HG03159 (cell line): ENCODE results near the gene ALG8.
A peak's percentile ranks its signal among the peaks of the same experiment; 100 is the strongest.
"Not testable (repeated sequence)": the region's sequence is repeated elsewhere in the genome, so short reads cannot be mapped to it uniquely, and the experiment has no call there.

Experiments
- ATAC-seq: cut with Tn5 transposase; IDR thresholded peaks from one replicate; pipeline ENCODE4 v1.9.1; 2021; ENCODE audit warnings: mild to moderate bottlenecking, moderate library complexity; ENCODE audit not compliant: unreplicated experiment

ALG8 gene

DNA sequence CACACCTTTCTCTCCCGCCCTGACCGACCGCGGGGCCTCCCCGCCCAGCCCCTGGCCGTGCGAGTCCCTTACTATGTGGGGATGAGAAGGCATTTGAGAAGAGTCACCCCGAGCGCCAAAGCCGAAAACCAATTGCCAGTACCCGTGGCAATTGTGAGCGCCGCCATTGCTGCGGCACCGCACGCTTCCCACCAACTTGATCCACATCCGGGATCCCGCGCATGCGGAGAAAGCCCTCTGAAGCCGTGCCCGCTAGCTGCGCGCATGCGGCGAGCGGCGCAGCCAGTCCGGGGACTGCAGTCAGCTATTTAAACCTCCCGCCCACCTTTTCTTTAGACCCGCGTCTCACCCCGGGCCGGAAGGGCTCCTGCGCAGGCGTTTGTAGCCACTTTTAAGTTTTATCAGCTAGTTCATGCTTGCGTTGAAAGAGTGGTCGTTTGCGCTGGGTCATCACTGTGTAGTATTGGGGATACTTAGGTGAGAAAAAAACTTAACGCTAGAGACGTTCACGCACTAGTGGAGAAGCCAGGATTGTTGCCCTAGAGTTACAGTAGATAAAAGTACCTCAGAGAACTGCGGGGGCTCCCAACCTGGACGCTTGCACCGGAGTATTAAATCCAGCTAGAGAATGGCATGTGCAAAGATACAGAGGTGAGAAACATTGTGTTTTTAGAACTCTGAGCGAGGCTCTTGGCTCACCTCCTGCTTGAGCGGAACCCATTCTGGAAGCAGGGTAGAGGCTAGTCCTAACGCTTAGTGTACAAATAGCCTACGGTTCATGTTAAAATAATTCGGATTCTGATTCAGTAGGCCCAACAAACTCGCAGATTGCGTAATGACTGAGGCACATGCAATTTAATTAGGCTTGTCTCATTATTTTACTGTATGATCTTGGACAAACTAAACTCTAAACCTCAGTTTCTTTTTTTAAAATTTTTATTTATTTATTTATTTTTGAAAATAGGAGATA, at the start of gene ALG8:
Gene ALG8 (minus strand): TSS at position 205 of the 970 bp plus-strand sequence. CDS start 38 bp downstream, at position 167.
- ATAC-seq, result peak; percentile 93

DNA sequence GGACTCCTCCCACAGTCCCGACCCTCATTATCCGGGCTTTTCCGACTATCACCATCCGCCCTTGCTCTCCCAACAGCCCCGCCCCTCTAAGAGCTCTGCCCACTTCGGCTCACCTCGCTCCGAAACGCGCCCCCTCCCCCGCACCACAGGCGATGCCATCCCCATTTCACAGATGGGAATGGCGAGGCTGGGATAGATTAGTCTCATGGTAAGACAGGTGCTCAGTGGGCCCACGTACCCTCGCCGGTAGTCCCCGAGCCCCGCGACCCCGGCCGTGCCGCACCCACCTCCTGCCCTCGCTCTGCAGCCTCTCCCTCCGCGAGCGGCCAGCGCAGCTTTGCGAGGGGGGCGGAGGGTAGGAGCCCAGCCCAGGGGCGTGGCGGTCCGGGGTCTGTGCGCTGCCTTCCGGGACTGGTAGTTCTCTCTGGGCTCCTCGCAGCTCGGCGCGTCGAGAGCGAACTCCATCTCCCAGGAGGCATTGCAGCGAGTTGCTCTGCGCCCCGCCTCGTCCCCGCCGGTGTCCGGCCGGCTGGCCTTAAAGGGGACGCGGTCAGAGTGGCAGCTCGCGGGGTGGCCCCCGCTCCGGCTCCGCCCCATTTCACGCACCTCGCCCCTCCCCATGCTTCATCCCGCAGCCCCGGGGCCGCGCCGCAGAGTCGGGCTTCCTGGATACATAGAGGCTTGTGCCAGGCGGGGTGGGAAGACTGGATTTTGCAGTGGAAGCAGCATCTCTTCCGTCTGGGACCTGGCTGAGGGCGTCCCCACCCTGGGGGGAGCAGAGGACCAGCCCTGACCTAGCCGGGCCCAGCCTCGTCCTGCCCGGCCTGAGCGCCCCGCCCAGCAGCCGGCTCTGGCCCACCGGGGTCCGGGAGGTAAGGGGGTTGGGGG, 49.1 kb upstream of the ALG8 start, which contains the start of the genes KCTD21 and USP35:
Gene KCTD21 (minus strand): TSS at position 341 of the 888 bp plus-strand sequence. CDS start 14,072 bp downstream, outside the sequence.
Gene USP35 (plus strand): TSS at position 634 of the 888 bp plus-strand sequence. CDS start 7,327 bp downstream, outside the sequence.
- ATAC-seq, result peak; percentile 97

DNA sequence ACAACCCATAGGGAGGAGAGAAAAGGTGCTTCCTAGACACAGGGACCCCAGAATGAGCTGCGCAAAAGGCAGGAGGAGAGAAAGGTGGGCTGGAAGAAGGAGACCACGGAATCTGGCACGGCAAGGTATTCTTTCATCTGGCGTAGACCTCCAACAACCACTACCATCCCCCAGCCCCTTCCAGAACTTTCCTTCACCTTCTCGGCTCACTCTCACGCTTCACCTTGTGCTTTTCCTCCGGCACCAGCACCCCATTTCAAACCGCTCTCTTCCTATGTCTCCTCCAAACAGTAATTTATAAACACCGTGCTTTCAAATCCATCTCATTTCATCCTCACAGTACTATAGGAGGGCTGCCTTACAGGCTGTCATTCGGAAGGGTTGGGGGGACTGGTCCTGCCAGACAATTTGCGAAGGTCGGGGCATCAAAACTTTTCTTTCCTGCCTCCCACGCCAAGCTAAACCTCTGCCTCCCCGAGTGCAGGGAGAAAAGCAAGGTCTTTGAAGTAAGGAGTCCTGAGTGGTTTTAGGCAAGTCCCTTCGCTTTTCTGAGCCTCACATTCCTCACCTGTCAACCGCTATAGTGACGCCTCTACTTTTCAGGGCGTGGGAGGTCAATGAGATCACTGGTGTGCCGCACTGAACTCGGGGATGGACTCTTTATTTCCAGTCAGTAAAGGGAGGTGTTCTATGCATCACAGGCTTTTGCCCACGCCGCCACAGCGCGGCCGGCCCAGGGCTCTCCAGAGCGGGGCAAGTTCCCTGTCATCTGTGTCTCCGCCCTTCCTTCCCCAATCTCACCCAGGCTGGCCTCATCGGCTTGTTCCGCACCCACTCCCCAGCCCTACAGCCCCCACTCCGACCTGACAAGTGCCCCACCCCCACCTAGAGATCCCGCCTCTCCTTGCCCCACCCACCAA, 48.2 kb upstream of the ALG8 start:
- ATAC-seq, result peak; percentile 36

DNA sequence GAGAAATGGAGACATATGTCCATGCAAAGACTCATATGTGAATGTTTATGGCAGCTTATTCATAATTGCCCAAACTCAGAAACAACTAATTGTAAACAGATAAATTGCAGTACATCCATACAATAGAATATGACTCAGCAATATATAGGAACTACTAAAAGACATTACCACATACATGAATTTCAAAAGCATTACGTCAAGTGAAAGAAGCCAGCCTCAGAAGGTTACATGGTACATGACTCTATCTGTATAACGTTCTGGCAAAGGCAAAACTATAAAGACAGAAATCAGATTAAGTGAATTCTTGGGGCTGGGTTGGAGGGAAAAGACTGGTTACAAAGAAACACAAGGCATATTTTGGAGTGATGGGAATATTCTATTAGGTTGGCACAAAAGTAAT, 41.8 kb upstream of the ALG8 start:
- ATAC-seq, result no peak

DNA sequence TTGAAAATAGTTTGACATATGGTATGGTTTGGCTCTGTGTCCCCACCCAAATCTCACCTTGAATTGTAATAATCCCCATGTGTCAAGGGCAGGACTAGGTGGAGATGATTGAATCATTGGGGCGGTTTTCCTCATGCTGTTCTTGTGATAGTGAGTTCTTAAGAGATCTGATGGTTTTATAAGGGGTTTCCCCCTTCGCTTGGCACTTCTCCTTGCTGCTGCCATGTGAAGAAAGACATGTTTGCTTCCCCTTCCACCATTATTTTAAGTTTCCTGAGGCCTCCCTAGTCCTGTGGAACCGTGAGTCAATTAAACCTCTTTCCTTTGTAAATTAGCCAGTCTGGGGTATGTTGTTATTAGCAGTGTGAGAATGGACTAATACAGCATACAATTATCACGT, 41.3 kb upstream of the ALG8 start:
- ATAC-seq, result no peak

DNA sequence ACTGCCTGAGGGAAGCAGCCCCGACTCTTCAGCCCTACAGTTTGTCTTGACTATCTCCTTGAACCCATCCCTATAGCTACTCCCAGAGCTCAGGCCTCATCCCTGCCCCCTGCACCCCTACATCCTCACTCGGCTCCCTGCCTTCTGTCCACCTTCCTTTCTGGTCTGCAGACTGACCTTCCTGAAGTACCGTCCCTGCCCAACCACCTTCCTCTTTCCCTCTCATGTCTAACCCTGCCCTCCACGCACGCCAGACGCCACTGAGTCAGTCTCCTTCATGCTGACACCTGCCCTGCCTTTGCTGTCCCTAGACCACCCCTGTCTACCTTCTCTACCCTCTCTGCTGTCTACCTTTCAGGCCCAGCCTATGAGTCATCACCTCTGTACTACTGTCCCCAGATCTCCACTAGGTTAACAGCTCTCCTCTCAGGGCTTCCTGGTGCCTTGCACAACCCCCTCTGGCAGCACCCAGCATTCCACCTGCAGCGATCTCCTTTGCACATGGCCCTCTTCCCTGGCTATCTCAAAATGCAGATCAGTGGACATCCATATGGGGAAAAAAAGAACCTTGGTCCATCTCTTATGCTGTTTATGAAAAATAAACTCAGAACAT, 40.1 kb upstream of the ALG8 start:
- no peak for ATAC-seq

DNA sequence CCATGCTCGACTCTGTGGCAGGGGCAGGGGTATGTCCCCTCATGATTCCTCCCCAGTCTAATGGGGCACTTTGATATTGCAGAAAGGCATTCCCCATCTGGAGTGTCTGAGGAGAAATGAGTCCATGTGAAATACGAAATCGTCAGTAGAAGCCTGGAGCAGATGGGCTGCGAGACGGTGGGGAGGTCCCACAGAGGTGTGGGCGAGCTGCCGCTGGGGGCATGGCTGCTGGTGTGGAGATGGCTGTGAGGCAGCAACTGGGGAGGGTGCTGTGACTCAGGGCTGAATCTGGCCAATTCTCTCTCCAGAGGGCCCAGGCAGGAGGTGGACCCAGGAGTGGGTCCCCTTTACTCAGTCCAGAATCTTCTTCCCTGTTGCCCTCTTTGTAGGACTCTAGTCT, 37.8 kb upstream of the ALG8 start:
- no peak for ATAC-seq

DNA sequence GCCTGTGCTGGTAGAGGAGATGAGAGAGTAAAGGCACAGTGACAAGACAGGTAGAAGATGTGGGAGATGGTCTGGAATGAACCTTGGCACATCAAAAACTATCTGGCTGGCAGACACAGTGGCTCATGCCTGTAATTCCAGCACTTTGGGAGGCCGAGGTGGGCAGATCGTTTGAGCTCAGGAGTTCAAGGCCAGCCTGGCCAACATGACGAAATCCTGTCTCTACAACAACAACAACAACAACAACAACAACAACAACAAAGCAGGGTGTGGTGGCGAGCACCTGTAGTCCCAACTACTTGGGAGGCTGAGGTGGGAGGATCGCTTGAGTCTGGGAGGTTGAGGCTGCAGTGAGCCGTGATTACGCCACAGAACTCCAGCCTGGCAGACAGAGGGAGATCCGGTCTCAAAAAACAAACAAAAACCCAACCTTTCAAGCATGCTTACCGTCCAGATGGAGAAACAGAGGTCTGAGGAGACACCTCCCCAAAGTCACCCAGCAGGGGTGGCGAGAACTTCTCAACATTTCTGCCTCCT, 37.2 kb upstream of the ALG8 start:
- no peak for ATAC-seq

DNA sequence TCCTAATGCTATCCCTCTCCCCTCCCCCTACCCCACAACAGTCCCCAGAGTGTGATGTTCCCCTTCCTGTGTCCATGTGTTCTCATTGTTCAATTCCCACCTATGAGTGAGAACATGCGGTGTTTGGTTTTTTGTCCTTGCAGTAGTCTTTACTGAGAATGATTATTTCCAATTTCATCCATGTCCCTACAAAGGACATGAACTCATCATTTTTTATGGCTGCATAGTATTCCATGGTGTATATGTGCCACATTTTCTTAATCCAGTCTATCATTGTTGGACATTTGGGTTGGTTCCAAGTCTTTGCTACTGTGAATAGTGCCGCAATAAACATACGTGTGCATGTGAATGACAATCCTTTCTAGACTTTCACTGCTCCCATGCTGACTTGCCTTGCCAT, 36.4 kb upstream of the ALG8 start:
- ATAC-seq, result not testable (repeated sequence)

DNA sequence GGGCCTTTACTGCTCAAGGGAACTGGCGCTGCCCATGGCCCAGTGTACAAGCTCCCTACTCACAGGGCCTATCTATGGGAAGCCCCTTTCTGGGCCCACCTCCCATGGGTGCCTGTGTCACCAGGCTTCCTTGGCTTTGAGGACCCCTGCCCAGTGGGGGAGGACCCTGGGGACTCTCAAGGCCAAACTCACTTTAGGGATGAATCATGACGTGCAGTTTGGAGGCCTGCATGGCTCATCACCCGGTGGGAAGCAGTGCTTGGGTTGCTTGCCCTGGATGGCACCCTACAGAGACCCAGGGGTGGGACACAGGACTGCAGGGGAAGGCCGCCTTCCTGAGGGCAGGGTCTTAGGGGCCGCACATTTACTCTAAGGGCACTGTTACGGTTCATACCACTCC, 32.5 kb upstream of the ALG8 start:
- no peak for ATAC-seq

DNA sequence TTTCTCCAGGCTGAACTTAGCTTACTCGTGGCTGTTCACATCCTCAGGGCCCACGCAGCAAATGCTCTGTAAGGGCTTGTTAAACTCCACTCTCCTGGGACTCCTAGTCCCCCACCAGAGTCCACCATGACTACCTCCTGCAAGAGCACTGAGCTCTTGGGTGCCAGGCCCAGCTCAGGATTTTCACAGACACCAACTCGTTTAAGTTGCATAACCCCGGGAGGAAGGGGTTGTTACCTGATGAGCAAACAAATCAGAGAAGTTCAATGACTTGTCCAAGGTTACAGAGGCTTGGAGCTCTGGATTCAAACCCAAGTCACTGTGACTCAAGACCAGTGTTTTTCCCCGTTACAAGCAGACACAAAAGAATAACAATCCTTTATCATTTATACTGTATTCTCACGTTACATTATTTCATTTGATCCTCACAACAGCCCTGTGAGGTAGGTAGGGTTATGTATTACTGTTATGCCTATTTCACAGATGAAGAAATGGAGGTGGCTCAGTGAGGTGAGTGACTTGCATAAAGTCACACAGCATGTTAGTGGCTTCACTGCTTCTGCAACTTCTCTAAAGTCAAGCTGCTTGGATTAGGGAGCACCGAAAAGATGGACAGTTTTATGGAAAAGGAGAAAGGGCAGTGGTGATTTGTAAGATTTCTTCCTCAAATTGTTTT, 31.6 kb upstream of the ALG8 start:
- ATAC-seq, result no peak

DNA sequence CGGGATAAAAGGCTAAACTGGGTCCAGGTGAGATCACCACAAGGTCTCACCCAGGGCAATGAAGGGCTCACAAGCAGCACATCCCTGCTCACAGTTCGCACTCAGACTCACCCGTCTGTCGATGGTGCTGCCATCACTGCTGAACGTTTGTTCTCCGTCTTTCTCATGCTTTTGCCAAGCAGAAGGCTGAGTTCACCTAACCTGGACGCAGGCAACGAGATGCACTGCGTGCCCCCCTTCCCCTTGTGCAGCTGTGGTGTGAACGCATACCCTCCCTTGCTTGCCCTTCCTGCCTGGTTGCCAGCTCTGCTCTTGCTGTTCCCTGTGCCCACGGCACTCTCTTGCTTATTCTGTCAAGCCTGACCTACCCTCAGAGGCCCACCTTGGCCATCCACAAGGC, 31.0 kb upstream of the ALG8 start:
- no peak for ATAC-seq

DNA sequence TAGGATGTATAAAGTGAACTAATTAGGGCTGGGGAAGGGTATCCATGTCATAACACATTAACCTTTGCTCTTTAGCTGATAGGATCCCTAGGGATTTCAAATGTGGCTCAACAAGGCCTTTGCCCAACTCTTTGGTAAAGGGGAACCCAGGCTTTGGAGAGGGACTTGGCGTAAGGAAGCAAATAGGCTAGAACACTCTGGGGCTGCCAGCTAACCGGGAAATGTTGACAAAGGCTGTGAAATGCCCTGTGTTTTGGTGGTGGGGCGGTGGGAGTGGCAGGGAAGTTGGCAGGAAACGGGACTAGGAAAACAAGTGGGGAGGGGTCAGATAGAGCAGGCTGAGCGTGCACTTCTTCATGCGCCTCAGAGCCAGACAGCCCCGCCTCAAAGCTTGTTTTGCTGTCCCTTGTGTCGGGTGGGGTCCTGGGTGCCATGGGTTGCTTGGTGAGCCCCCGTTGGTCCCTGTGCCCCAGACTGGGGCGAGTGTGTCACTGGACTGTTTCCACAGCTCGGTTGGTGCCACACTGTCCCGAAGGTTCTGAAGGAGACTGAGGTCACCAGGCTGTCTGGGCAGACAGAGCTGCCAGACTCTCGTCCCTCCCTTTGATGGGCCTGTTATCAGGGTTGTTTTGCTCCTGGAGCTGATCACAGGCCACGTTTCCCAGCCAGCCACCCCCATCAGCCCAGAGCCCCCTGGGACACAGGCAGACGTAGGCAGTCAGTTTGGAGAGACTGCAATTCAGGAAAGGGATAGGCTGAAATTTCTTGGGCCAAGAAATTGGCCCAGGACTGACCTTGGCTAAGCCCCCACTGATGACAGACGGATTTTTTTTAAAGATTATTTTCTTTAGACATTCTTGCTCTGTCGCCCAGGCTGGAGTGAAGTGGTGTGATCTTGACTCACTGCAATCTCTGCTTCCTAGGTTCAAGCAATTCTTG, 29.4 kb upstream of the ALG8 start:
- no peak for ATAC-seq

DNA sequence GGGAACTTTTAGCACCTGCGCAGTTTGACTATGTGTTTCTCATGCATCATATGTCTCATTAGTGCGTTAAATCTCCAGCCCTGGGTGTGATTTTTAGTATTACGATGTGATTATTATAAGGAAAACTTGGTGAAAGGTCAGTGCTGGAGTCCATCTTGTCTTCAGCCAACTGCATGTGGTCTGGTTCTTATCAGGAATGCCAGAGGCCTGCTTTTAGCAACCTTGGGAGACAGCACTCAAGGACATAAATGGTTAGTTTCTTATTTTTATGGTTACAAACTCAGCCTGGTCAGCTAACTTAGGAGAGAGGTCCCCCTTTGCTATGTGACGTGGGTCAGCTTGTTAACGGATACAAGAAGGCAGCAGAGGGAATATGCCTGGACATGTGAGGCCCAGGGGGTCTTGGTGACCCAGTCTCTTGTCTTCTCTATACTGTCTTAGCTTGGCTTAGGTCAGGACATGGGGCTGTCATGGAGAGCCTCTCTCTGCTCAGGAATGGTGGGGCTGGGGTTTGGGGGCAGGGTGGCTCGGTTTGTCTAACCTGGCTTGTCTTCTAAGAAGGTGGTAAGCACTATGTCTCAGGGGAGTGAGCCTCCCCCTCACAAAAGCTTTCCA, 27.5 kb upstream of the ALG8 start:
- no peak for ATAC-seq

DNA sequence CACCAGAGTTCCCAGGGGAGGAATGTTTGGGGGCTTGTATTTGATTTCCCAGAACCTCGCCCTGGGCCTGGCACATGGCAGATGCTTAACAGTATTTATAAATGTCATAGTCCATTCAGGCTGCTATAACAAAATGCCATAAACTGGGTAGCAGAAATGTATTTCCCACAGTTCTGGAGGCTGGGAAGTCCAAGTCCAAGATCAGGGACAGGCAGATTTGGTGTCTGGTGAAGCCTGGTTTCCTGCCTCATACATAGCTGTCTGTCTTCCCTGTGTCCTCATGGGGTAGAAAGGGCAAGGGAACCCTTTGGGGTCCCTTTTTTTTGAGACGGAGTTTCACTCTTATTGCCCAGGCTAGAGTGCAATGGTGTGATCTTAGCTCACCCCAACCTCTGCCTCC, 25.0 kb upstream of the ALG8 start:
- ATAC-seq, result no peak

DNA sequence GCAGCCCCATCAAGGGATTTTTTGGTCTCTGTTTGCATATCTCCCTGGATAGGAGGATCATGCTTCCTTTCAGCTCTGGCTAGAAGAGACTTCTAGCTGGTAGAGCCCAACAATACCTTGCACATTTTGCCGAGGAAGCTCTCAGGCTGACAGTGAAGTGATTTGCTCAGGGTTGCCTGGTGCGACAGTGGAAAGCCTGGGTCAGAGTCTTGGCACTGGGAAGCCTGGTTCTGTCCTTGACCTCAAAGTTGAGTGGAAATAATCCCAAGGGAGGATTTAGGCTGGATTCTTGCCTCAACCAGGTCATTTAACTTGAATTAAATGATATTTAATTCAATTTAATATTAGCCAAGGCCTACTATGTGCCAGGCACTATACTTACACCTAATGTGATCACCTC, 24.4 kb upstream of the ALG8 start:
- no peak for ATAC-seq

DNA sequence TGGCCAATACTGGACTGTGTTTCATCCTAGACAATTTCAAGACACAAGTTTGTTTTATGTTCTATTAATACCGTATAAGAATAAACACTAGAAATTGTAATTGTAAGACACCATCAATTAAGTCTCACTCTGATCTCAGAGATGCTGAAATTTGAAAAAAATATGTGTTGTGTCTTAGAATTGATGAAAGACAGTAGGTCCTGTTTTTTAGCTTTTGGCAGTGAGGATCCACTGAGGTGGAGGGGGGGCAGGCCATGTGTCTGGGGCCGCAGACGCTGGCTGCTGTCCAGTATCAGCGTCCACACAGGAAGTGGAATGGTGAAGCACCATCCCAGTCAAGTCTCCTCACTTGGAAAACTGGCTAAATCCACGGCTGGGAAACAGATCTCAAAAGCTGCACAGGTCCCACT, 22.5 kb upstream of the ALG8 start:
- no peak for ATAC-seq

DNA sequence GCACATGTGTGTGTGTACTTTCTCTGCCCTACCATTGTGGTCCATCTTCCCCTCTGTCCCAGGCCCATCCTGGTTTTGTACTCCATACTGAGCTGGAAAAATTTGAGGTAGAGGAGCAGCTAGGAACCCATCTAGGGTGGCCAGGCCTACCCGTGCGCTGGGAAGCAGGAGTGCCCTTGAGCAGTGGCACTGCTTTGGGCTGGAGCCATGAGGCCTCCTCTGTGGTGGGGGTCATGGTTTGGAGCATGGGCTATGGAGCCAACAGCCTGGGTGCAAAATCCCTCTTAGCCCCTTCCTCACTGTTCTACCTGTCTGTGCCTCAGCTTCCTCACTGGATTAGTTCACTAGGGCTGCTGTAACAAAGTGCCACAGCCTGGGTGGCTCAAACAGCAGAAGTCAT, 21.9 kb upstream of the ALG8 start:
- ATAC-seq, result no peak
